Inferior parietal cortex (tissue), 1 donor: Measurements from ENCODE around the gene KMT2B.

Source experiments
- DNase-seq: peaks from one replicate; pipeline ENCODE4 v3.0.0-alpha.2; 2016; ENCODE audit errors: extremely low spot score

KMT2B gene

GRCh38 chr19:35777961-35778360, 60.2 kb downstream of the KMT2B start:
- no peak for DNase-seq

DNA sequence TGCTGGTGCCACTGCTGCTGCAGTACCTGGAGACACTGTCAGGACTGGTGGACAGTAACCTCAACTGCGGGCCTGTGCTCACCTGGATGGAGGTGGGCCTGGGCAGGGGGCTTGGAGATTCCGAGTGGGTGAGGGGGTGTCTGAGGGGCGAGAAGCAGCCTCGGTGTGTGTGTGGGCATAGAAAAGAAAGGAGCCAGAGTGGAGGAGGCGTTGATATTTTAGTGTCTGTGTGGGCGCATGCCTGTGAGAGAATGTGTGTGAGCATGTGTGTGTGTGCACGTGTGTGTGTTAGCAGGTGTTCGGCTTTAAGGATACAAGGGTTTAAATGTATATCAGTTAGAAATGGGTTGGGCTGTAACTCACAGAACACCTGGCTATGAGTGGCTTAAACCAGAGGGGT, 61.2 kb downstream of the KMT2B start:
- DNase-seq, result no peak

DNA sequence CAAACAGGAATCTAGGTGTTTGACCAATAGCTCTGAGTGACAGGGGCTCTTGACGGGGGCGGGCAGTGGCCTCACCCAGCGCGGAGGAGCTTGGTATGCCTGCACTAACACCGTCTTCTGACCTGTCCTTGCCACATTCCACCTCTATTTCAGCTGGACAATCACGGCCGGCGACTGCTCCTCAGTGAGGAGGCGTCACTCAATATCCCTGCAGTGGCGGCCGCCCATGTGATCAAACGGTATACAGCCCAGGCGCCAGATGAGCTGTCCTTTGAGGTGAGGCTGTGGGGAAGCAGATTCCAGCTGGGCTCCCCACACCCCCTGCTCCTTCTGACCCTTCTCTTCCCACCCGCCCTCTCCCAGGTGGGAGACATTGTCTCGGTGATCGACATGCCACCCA, 62.3 kb downstream of the KMT2B start:
- DNase-seq, result no peak

GRCh38 chr19:35780717-35781116, 62.9 kb downstream of the KMT2B start:
- no peak for DNase-seq

GRCh38 chr19:35781650-35782049, 63.8 kb downstream of the KMT2B start:
- no peak for DNase-seq

GRCh38 chr19:35782589-35782988, 64.8 kb downstream of the KMT2B start:
- no peak for DNase-seq

- DNase-seq, result no peak
Measured at GRCh38 chr19:35783469-35784434, 65.9 kb downstream of the KMT2B start.

GRCh38 chr19:35784503-35785338, 66.9 kb downstream of the KMT2B start:
- no peak for DNase-seq

DNA sequence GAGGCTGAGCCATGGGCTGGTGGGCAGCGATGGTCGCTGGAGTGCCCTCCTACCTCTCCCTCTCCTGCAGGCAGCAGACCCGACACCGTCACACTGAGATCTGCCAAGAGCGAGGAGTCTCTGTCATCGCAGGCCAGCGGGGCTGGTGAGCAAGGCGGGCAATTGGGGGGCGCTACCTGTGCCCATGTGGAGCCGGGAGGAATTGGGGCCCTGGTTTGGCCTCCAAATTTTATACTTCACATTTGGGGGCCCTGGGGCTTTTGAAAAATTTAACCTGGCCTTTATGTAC, 67.5 kb downstream of the KMT2B start:
- DNase-seq, result no peak

DNA sequence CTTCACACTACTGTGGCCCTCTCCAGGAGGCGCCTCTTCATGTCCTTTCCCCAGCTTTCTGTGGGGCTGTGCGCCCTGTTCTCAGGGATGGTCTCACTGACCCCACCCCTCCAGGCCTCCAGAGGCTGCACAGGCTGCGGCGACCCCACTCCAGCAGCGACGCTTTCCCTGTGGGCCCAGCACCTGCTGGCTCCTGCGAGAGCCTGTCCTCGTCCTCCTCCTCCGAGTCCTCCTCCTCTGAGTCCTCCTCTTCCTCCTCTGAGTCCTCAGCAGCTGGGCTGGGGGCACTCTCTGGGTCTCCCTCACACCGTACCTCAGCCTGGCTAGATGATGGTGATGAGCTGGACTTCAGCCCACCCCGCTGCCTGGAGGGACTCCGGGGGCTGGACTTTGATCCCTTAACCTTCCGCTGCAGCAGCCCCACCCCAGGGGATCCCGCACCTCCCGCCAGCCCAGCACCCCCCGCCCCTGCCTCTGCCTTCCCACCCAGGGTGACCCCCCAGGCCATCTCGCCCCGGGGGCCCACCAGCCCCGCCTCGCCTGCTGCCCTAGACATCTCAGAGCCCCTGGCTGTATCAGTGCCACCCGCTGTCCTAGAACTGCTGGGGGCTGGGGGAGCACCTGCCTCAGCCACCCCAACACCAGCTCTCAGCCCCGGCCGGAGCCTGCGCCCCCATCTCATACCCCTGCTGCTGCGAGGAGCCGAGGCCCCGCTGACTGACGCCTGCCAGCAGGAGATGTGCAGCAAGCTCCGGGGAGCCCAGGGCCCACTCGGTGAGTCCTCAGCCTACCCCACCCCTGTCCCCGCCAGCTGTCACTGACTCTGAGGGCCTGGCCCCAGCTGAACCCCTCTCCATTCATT, 68.7 kb downstream of the KMT2B start:
- no peak for DNase-seq

- DNase-seq, result no peak
Measured at GRCh38 chr19:35787227-35787799, 69.5 kb downstream of the KMT2B start.
